ENCODE measurements around the gene CGN.

CGN gene, protein sequence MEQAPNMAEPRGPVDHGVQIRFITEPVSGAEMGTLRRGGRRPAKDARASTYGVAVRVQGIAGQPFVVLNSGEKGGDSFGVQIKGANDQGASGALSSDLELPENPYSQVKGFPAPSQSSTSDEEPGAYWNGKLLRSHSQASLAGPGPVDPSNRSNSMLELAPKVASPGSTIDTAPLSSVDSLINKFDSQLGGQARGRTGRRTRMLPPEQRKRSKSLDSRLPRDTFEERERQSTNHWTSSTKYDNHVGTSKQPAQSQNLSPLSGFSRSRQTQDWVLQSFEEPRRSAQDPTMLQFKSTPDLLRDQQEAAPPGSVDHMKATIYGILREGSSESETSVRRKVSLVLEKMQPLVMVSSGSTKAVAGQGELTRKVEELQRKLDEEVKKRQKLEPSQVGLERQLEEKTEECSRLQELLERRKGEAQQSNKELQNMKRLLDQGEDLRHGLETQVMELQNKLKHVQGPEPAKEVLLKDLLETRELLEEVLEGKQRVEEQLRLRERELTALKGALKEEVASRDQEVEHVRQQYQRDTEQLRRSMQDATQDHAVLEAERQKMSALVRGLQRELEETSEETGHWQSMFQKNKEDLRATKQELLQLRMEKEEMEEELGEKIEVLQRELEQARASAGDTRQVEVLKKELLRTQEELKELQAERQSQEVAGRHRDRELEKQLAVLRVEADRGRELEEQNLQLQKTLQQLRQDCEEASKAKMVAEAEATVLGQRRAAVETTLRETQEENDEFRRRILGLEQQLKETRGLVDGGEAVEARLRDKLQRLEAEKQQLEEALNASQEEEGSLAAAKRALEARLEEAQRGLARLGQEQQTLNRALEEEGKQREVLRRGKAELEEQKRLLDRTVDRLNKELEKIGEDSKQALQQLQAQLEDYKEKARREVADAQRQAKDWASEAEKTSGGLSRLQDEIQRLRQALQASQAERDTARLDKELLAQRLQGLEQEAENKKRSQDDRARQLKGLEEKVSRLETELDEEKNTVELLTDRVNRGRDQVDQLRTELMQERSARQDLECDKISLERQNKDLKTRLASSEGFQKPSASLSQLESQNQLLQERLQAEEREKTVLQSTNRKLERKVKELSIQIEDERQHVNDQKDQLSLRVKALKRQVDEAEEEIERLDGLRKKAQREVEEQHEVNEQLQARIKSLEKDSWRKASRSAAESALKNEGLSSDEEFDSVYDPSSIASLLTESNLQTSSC

GRCh38 chr1:151510957-151511635, at the start of gene CGN:
TSS of gene CGN (plus strand) at chr1:151511387. CDS start at chr1:151518520, 7,133 bp downstream.
- DNase-seq = peak; percentile 76

- no peak for DNase-seq
Measured at GRCh38 chr1:151461694-151462093, 49.5 kb upstream of the CGN start.

GRCh38 chr1:151465026-151465425, 46.2 kb upstream of the CGN start:
- no peak for DNase-seq

DNA sequence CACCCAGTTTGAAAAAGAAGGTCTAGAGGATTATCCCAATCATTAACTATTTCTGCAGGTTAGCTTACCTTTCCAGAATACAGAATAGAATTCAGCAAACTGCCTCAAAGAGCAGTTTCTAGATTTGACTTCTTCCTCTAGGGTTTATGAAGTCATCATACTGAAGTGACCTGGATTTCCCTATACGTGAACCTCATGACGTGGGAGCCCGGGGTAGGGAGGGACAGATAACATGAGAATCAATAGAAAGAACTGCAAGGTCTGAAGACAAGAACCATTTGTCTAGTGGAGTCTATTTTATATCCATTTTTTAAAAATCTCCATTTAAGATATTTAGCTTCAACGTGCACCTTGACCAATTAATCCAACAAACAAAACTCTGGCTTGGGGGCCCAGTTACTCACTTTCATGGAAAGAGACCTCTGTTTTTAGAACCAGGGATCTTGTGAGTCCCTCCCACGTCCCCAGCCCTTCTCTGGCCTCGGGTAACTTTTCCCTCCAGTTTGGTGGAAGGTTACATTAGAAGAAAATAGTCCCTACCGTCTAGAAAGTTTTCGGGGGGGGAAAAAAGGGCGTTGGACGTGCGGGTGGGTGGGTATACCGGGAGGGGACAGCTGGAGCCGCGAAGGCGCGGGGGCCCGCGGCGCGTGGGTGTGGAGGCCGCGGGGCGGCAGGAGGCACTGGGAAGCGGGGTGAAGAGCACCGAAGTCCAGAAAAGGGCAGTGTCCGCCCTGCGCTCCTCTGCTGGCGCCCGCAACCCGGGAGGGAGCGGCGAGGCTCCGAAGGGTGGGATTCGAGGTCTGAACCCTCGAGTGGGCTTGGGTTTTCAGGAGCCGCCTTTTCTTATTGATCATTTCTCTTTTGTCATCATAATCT, 38.1 kb upstream of the CGN start:
- no peak for DNase-seq

- no peak for DNase-seq
Measured at GRCh38 chr1:151474745-151475144, 36.4 kb upstream of the CGN start.

DNA sequence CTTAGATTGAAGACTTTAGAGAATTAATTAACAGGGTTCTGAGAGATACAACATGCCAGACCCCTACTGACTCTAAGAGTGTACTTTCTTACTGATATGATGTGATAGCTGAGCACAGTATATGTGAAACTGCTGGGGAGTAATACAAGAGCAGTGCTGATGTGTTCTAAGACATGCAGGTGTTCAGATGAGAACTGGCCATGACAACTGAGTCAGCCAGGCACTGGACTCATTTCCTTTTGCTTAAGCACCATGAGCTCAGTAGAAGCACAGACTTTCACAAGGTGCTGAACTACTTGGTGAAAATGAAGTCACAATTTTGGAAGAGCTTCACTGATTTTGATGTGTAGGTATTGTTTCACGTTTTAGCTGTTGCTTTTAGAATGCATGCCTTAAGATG, 36.0 kb upstream of the CGN start:
- DNase-seq = no peak

- no peak for DNase-seq
Measured at GRCh38 chr1:151476083-151476482, 35.1 kb upstream of the CGN start.

- no peak for DNase-seq
Measured at GRCh38 chr1:151477066-151477465, 34.1 kb upstream of the CGN start.

GRCh38 chr1:151478140-151478812, 32.9 kb upstream of the CGN start:
- DNase-seq = no peak

GRCh38 chr1:151478923-151479322, 32.3 kb upstream of the CGN start:
- no peak for DNase-seq

DNA sequence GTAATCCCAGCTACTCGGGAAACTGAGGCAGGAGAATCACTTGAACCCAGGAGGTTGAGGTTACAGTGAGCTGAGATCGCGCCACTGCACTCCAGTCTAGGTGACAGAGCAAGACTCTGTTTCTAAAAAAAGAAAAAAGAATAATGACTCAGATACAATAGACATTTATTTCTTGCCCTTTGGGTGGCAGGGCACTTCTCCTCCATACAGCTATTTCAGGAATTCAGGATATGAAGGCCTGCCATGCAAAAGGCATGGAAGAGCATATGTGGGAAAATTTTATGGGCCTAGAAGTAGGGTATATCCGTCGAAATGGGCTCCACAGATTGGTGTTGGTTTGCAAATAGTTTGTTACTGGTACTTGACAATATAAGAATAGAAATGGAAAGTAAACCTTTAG, 31.7 kb upstream of the CGN start:
- DNase-seq = no peak

DNA sequence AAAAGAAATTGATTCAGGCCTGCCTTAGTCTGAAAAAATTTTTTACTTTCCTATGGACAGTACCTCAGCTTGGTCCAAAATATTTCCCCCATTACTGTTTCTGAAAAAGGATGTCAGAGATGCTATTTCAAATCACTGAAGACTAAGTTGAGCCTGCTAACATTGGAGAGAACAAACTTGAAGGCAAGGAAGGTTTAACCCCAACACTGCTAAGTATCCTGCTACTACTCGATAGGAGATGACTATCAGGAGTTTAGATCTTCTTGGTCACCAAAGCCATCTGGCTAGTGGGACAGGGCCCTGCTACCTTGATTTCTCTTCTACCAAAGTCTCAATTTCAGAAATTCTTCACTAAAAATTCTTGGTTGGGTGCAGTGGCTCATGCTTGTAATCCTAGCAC, 29.2 kb upstream of the CGN start:
- no peak for DNase-seq

DNA sequence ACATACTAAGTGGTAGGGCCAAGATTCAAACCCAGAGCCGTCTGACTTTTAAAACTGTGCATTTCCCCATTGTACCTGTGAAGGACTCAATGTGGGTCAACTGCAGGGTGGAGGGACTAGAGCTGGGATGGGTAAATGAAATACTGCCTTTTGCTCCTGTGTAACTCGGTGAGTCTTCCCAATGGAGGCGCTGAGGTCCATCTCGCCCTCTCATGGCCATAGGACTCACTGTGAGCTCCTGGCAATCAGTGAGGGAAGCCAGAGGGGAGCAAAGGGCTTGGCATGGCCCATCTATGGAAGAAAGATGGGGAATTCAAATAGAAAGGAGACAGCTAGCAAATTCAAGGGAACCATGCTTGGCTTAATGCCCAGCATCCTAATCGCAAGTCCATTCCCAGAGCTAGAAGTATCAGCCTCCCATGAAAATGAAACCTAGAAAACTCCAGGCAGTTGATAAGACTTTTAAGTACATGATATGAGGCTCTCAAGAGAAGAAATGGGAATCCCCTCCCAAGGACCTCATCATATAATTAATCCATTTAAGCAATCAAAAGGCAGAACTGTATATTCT, 25.4 kb upstream of the CGN start:
- no peak for DNase-seq

GRCh38 chr1:151486557-151486956, 24.6 kb upstream of the CGN start:
- DNase-seq = no peak

- DNase-seq = no peak
Measured at GRCh38 chr1:151491641-151492040, 19.5 kb upstream of the CGN start.

- DNase-seq = no peak
Measured at GRCh38 chr1:151492120-151492519, 19.1 kb upstream of the CGN start.

DNA sequence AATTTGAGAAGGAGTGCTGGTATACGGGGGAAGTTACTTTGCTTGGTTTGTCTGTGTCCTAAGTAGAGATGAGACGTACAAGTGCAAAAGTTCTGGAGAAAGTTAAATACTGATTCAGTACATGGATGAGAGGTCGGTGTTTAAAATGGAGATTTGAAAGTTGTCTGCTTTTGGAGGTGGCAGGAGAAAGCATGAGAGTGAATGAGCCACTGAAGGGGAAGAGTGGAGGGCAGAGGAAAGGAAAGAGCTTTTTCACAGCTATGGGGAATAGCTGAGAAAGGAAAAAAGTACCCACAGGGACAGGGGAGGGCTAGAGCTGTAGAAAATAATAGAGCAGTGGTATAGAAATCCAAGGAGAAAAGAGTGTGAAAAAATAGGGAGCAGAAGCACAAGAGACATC, 18.1 kb upstream of the CGN start:
- no peak for DNase-seq

DNA sequence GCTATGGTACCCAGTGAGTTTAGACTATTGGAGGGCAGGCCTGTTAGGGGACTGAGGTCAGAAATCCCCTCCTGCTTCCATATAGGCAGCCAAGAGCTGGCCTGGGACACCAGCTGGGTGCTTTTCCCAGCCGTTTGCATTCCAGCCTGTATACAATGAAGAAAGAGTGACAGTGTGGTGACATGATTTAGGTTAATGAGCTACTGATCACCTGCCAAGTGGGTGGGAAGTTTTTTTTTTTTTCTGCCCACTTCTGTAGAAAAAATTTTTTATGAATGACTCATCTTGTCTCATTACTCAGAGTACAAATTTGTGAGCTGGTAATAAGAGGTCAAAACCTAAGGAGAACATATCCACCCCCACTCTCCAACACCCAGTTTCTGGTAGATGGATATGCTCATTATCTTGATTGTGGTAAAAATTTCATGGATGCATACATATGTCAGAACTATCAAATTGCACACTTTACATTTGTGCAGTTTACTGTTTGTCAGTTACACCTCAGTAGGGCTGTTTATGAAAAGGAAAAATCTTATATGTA, 16.4 kb upstream of the CGN start:
- no peak for DNase-seq

GRCh38 chr1:151495316-151495715, 15.9 kb upstream of the CGN start:
- no peak for DNase-seq

- no peak for DNase-seq
Measured at GRCh38 chr1:151499365-151499764, 11.8 kb upstream of the CGN start.

DNA sequence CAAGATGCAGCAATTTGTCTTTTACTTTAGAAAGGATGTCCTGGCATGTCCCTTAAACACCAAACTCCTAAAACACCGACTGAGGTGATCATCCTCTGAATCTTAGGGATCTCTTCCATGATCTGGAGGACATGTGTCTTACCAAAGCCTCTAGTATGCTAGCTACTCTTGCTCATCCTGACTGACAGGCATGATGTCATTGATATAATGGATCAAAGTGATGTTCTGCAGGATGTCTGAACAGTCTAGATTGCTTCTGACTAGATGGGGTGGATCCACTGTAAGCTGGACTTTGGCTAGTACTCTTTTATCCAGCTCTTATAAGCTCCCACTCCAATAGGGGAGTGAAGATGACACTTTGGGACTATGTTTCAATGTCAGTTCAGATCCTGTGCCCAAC, 11.3 kb upstream of the CGN start:
- no peak for DNase-seq

Measured in activated T-cell treated with anti-CD3 and anti-CD28 coated beads for 4 hours (primary cell).